MM.1S (cell line): ENCODE data around the gene UNC93B1.

Source experiments
- CTCF ChIP-seq: fragments of 300-600 bp; sonication (generic); IDR thresholded peaks from 2 replicates; pipeline ENCODE4 v1.5.1; 2016; ENCODE audit warnings: antibody characterized with exemption, low read length, mixed read lengths
- EZH2 ChIP-seq: fragments of 300-600 bp; sonication (generic); optimal IDR thresholded peaks from 2 replicates; pipeline ENCODE3; 2017; ENCODE audit warnings: low read depth, mild to moderate bottlenecking, antibody characterized with exemption, low read length, mixed read lengths
- EZH2phosphoT487 ChIP-seq: fragments of 300-600 bp; sonication (generic); IDR thresholded peaks from 2 replicates; pipeline ENCODE4 v1.6.1; 2018; ENCODE audit warnings: antibody characterized with exemption, low read length

- no peak for TF ChIP-seq CTCF
- TF ChIP-seq EZH2, result no peak
- TF ChIP-seq EZH2phosphoT487, result no peak
Observed at GRCh38 chr11:68032003-68032402, 28.1 kb upstream of the UNC93B1 start.
